Panc1 (cell line): Measurements from ENCODE around the gene CRYZ. TPM values are rescaled to one million over a fixed set of nuclear protein-coding genes. Genes with fewer than 3 reads are reported as not detected.
"Not testable (repeated sequence)": the region's sequence is repeated elsewhere in the genome, so short reads cannot be mapped to it uniquely, and the experiment has no call there.

Source experiments
- ATAC-seq: fragments of 200-7000 bp; cut with Tn5 transposase; 2 replicates; pipeline ENCODE4 v1.9.1; 2020; ENCODE audit warnings: mild to moderate bottlenecking, moderate library complexity
- BruUV-seq: library from RNA; stranded (reverse); fragments of 400-500 nt; replicated peaks from 2 replicates; lab custom pipeline; 2021; lab: Mats Ljungman, UMichigan
- CTCF ChIA-PET: fragments of 300-600 bp; sonication (Branson Sonifier 250); formaldehyde crosslinking; loops from one replicate; lab custom pipeline; 2022; ENCODE audit warnings: antibody characterized with exemption; lab: Charles Lee
- POLR2A ChIA-PET: fragments of 300-600 bp; sonication (Branson Sonifier 250); formaldehyde crosslinking; loops from one replicate; lab custom pipeline; 2022; ENCODE audit warnings: antibody characterized with exemption; lab: Charles Lee
- DNase-seq: peaks from one replicate; pipeline ENCODE4 v3.0.0-alpha.2; 2010; ENCODE audit warnings: low read depth, low spot score
- H3K27ac ChIP-seq: 2 replicates; pipeline ENCODE4 v1.5.1; 2011; ENCODE audit warnings: mild to moderate bottlenecking, low read length, inconsistent platforms
- H3K27me3 ChIP-seq: fragments of 200-500 bp; sonication (Bioruptor generic); 2 replicates; pipeline ENCODE4 v1.6.0; 2014; ENCODE audit warnings: low read length, inconsistent platforms; ENCODE audit not compliant: control insufficient read depth, insufficient read depth
- H3K36me3 ChIP-seq: fragments of 200-500 bp; sonication (Bioruptor generic); 2 replicates; pipeline ENCODE4 v1.5.1; 2014; ENCODE audit warnings: inconsistent platforms, mild to moderate bottlenecking, low read length, moderate library complexity; ENCODE audit not compliant: control insufficient read depth, insufficient read depth
- H3K4me1 ChIP-seq: 2 replicates; pipeline ENCODE4 v1.5.1; 2011; ENCODE audit warnings: inconsistent platforms, mild to moderate bottlenecking, low read length, moderate library complexity; ENCODE audit not compliant: control insufficient read depth, insufficient read depth
- H3K4me3 ChIP-seq, 2 experiments: 2 replicates each; pipeline ENCODE4 v1.5.1; 2011 to 2012; ENCODE audit warnings: low read depth in 2 of 2, low read length in 2 of 2, mild to moderate bottlenecking in 2 of 2, inconsistent platforms in 1 of 2, moderate library complexity in 1 of 2
- H3K9me3 ChIP-seq: fragments of 200-500 bp; sonication (Bioruptor generic); 2 replicates; pipeline ENCODE4 v1.5.1; 2014; ENCODE audit warnings: low read depth, mild to moderate bottlenecking, inconsistent platforms, low read length, moderate library complexity; ENCODE audit not compliant: control insufficient read depth, insufficient read depth
- CTCF ChIP-seq: fragments of 450-650 bp; IDR thresholded peaks from 2 replicates; pipeline ENCODE4 v1.5.1; 2017; ENCODE audit warnings: mild to moderate bottlenecking
- POLR2AphosphoS5 ChIP-seq: IDR thresholded peaks from 2 replicates; pipeline ENCODE4 v1.6.1; 2012; ENCODE audit warnings: mild to moderate bottlenecking, low read depth, low read length, moderate library complexity
- REST ChIP-seq, 2 experiments: IDR thresholded peaks; 2 replicates each; pipeline ENCODE4 v1.6.1; 2011 to 2012; ENCODE audit warnings: low read depth in 2 of 2, control low read depth in 1 of 2, low read length in 1 of 2, mild to moderate bottlenecking in 1 of 2, moderate library complexity in 1 of 2; ENCODE audit not compliant: insufficient read depth in 1 of 2
- SIN3A ChIP-seq: IDR thresholded peaks from 2 replicates; pipeline ENCODE4 v1.6.1; 2012; ENCODE audit warnings: low read depth, mild to moderate bottlenecking, low read length, moderate library complexity, borderline replicate concordance; ENCODE audit not compliant: insufficient read depth
- TCF7L2 ChIP-seq: IDR thresholded peaks from 2 replicates; pipeline ENCODE4 v1.6.1; 2011; ENCODE audit warnings: mild to moderate bottlenecking, low read depth, low read length, inconsistent platforms
- in situ Hi-C: cut with HindIII; loops from 2 replicates; pipeline ENCODE4 v1.10.0; 2016; ENCODE audit warnings: low sequenced_read_pairs, low pct_unique_long_range_greater_than_20kb
- intact Hi-C: fragments of 100-400 bp; cut with micrococcal nuclease; formaldehyde crosslinking; loops from one replicate; pipeline ENCODE4 v1.10.0; 2022; ENCODE audit not compliant: unreplicated experiment
- total RNA-seq: library from RNA; stranded (reverse); gene quantifications from one replicate; pipeline ENCODE4 v1.2.1, GENCODE V29; 2021; ENCODE audit not compliant: unreplicated experiment

CRYZ gene
- total RNA-seq, 1 experiment from 2014 or later, result 32.7 TPM

GRCh38 chr1:74763807-74764206 lies 31.0 kb upstream of the CRYZ start:
- intact Hi-C loops (no loop called here), in situ Hi-C loops (no loop called here)
- no peak for ATAC-seq
- ChIA-PET CTCF (no interaction called here), POLR2A (interaction anchor here (0.7 kb wide), 1 partner anchor 1023 kb away, joined by 3 read pairs; no protein-coding TSS in a partner anchor)
- Histone ChIP-seq H3K9me3 (no peaks in the 10 kb centered on the region), H3K36me3 (peaks cover 7% of the 10 kb centered on the region), H3K27me3 (no peaks in the 10 kb centered on the region), H3K27ac (no peak overlapping the region), H3K4me3 (no peak overlapping the region), H3K4me1 (no peaks in the 10 kb centered on the region)
- TF ChIP-seq SIN3A, result no peak
- no peak for TF ChIP-seq TCF7L2
- TF ChIP-seq POLR2AphosphoS5, result no peak
- no peak for TF ChIP-seq CTCF
- TF ChIP-seq REST (IDR thresholded peaks at IDR 0.05; ENCODE audit: insufficient read depth in 1 of 2, low read depth in 2 of 2, low read length in 1 of 2), result no peak
- BruUV-seq, result no TSS peak
- no peak for DNase-seq

- BruUV-seq, DNase-seq, CTCF ChIA-PET: not testable (repeated sequence)
These were observed 23.8 kb upstream of the CRYZ start for GRCh38 chr1:74756650-74757049.

GRCh38 chr1:74755475-74755874 lies 22.6 kb upstream of the CRYZ start:
- H3K4me3 ChIP-seq, result no peak overlapping the region
- ChIA-PET POLR2A (no interaction called here), CTCF (no interaction called here)
- no peaks in the 10 kb centered on the region for H3K27me3 ChIP-seq
- in situ Hi-C loops (no loop called here), intact Hi-C loops (no loop called here)
- no peak for DNase-seq
- no peaks in the 10 kb centered on the region for H3K9me3 ChIP-seq
- no peak for ATAC-seq
- H3K4me1 ChIP-seq, result no peaks in the 10 kb centered on the region
- no peak for TF ChIP-seq POLR2AphosphoS5
- TF ChIP-seq TCF7L2, result no peak
- TF ChIP-seq REST (IDR thresholded peaks at IDR 0.05; ENCODE audit: insufficient read depth in 1 of 2, low read depth in 2 of 2, low read length in 1 of 2), result no peak
- TF ChIP-seq CTCF, result no peak
- TF ChIP-seq SIN3A, result no peak
- peaks cover 2% of the 10 kb centered on the region; the same call in 1 of the 2 replicates for H3K36me3 ChIP-seq
- no TSS peak for BruUV-seq
- no peak overlapping the region for H3K27ac ChIP-seq

More at GRCh38 chr1:74756650-74757049, 23.8 kb upstream of the CRYZ start:
- ATAC-seq, H3K36me3 ChIP-seq, H3K27me3 ChIP-seq, intact Hi-C loops, H3K4me3 ChIP-seq, H3K27ac ChIP-seq, in situ Hi-C loops, H3K9me3 ChIP-seq, H3K4me1 ChIP-seq, POLR2A ChIA-PET: not testable (repeated sequence)
